ENCODE data around the gene RRAS2.

Gene RRAS2

DNA sequence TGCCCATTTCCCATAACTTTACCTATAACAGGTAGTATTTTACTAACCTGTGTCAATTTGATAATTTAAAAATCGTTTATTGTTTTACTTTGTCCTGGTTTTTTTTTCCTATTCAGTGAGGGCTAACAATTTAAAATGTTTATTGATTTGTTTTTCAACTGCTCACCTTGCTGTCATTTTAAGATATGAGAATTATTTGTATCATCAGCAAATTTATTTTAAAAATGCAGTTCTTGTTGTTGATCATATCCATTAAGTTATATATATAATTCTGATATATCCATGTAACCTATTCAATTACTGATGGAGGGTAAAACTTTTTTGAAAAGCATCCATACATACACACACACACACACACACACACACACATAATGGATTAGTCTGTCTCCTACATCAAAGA is 24.8 kb downstream of the RRAS2 start:
- no peaks in the 10 kb centered on the region for H3K27me3 ChIP-seq (ENCODE audit: insufficient read depth, low read length, poor library complexity)
- no peak overlapping the region for H3K4me2 ChIP-seq (ENCODE audit: insufficient read depth, low read length)
- no peak overlapping the region for H3K27ac ChIP-seq (ENCODE audit: low read length)
- peaks cover 22% of the 10 kb centered on the region for H3K4me1 ChIP-seq (ENCODE audit: insufficient read depth, low read length)
- H3K36me3 ChIP-seq (ENCODE audit: insufficient read depth, low read length): no peaks in the 10 kb centered on the region; the same call in 1 of the 2 replicates
- H3K4me3 ChIP-seq (ENCODE audit: low read depth in 1 of 2, low read length in 2 of 2): no peak overlapping the region
- peaks cover 33% of the 10 kb centered on the region for H4K20me1 ChIP-seq (ENCODE audit: insufficient read depth, low read length)
- ATAC-seq (ENCODE audit: insufficient read depth, low read depth) (no peak), DNase-seq (no peak)
- peaks cover 100% of the 10 kb centered on the region for H3K79me2 ChIP-seq (ENCODE audit: insufficient read depth, low read length)
- H3K9ac ChIP-seq (ENCODE audit: low read depth, low read length): no peak overlapping the region
- H3K9me3 ChIP-seq (ENCODE audit: insufficient read depth, low read length, severe bottlenecking): peaks cover 3% of the 10 kb centered on the region
- TF ChIP-seq EZH2 (IDR thresholded peaks at IDR 0.05; ENCODE audit: borderline replicate concordance, low read depth, low read length, severe bottlenecking): no peak
- TF ChIP-seq CTCF (IDR thresholded peaks at IDR 0.05; ENCODE audit: borderline replicate concordance, extremely low read depth, low read length, poor library complexity, severe bottlenecking): no peak
- no peak overlapping the region for H2AFZ ChIP-seq (ENCODE audit: low read depth, low read length)

DNA sequence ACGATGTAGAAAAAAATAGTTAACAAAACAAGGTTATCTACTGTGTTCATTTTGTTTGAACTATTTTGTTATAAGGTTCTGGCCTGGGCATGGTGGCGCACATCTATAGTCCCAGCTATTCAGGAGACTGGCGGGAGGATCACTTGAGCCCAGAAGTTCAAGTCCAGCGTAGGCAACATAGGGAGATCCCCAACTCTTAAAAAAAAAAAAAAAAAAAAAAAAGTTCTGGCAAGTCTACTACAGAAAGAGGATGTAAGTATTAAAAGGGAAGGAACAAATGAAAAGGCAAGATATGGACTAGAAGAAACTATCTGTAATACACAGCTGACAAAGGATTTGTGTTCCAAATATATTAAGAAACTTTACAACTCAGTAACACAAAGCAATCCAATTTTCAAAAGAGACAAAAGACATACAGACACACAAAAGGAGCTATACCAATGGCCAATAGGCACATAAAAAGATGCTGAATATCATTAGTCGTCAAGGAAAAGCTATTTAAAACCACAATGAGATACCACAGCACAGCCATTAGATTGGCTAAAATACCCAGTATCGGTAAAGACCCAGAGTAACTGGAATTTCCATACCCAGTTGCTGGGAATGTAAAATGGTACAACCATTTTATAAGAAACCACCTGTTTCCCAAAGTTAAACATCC is 27.4 kb downstream of the RRAS2 start:
- Histone ChIP-seq H3K27ac (ENCODE audit: low read length) (no peak overlapping the region), H3K4me3 (ENCODE audit: low read depth in 1 of 2, low read length in 2 of 2) (no peak overlapping the region), H3K4me2 (ENCODE audit: insufficient read depth, low read length) (no peak overlapping the region), H3K79me2 (ENCODE audit: insufficient read depth, low read length) (peaks cover 96% of the 10 kb centered on the region), H3K4me1 (ENCODE audit: insufficient read depth, low read length) (peaks cover 25% of the 10 kb centered on the region), H2AFZ (ENCODE audit: low read depth, low read length) (no peak overlapping the region), H3K36me3 (ENCODE audit: insufficient read depth, low read length) (no peaks in the 10 kb centered on the region), H4K20me1 (ENCODE audit: insufficient read depth, low read length) (peaks cover 44% of the 10 kb centered on the region), H3K27me3 (ENCODE audit: insufficient read depth, low read length, poor library complexity) (no peaks in the 10 kb centered on the region), H3K9ac (ENCODE audit: low read depth, low read length) (no peak overlapping the region), H3K9me3 (ENCODE audit: insufficient read depth, low read length, severe bottlenecking) (no peaks in the 10 kb centered on the region)
- ATAC-seq (ENCODE audit: insufficient read depth, low read depth) (no peak), DNase-seq (no peak)
- TF ChIP-seq CTCF (IDR thresholded peaks at IDR 0.05; ENCODE audit: borderline replicate concordance, extremely low read depth, low read length, poor library complexity, severe bottlenecking): no peak
- TF ChIP-seq EZH2 (IDR thresholded peaks at IDR 0.05; ENCODE audit: borderline replicate concordance, low read depth, low read length, severe bottlenecking): no peak

DNA sequence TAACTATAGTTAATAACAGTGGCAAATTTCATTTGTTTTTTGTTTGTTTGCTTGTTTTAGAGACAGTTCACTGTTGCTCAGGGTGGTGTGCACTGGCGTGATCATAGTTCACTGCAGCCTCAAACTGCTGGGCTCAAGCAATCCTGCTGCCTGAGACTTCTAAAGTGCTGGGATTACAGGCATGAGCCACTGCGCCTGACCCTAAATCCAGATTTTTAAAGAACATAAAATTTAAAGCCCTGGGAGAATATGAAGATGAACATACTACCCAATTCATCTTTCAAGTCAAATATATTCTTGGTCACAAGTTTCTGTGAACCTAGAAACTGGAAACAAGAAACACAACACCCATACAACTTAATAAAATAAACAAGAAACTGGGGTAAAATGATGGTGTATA is 28.1 kb downstream of the RRAS2 start:
- Histone ChIP-seq H3K4me3 (ENCODE audit: low read depth in 1 of 2, low read length in 2 of 2) (no peak overlapping the region), H3K36me3 (ENCODE audit: insufficient read depth, low read length) (no peaks in the 10 kb centered on the region), H3K27me3 (ENCODE audit: insufficient read depth, low read length, poor library complexity) (no peaks in the 10 kb centered on the region), H3K79me2 (ENCODE audit: insufficient read depth, low read length) (peaks cover 96% of the 10 kb centered on the region), H4K20me1 (ENCODE audit: insufficient read depth, low read length) (peaks cover 41% of the 10 kb centered on the region), H3K4me1 (ENCODE audit: insufficient read depth, low read length) (peaks cover 18% of the 10 kb centered on the region), H3K4me2 (ENCODE audit: insufficient read depth, low read length) (no peak overlapping the region), H2AFZ (ENCODE audit: low read depth, low read length) (no peak overlapping the region), H3K9ac (ENCODE audit: low read depth, low read length) (no peak overlapping the region), H3K9me3 (ENCODE audit: insufficient read depth, low read length, severe bottlenecking) (no peaks in the 10 kb centered on the region), H3K27ac (ENCODE audit: low read length) (no peak overlapping the region)
- ATAC-seq (ENCODE audit: insufficient read depth, low read depth) (no peak), DNase-seq (no peak)
- TF ChIP-seq CTCF (IDR thresholded peaks at IDR 0.05; ENCODE audit: borderline replicate concordance, extremely low read depth, low read length, poor library complexity, severe bottlenecking) (no peak), EZH2 (IDR thresholded peaks at IDR 0.05; ENCODE audit: borderline replicate concordance, low read depth, low read length, severe bottlenecking) (no peak)

All from DND-41 (cell line).